H9 (cell line): ENCODE data around the gene ZNF77. TPM values are rescaled to one million over a fixed set of nuclear protein-coding genes. Genes with fewer than 3 reads are reported as not detected.

Source experiments
- DNase-seq: peaks from one replicate; pipeline ENCODE4 v3.0.0-alpha.2; 2017
- H2AFZ ChIP-seq: one replicate; pipeline ENCODE4 v1.6.1; 2013; ENCODE audit warnings: mild to moderate bottlenecking, low read length, control low read depth, moderate library complexity
- H2AK5ac ChIP-seq: 2 replicates; pipeline ENCODE4 v1.6.1; 2013; ENCODE audit warnings: low read length, control low read depth, mixed read lengths; ENCODE audit not compliant: insufficient read length
- H2BK120ac ChIP-seq: one replicate; pipeline ENCODE4 v1.6.1; 2013; ENCODE audit warnings: low read depth, mild to moderate bottlenecking, low read length, control low read depth, inconsistent platforms; ENCODE audit not compliant: poor library complexity, severe bottlenecking
- H2BK12ac ChIP-seq: 2 replicates; pipeline ENCODE4 v1.6.1; 2013; ENCODE audit warnings: low read length, control low read depth, mixed read lengths, low read depth; ENCODE audit not compliant: insufficient read length
- H2BK15ac ChIP-seq: 2 replicates; pipeline ENCODE4 v1.6.1; 2013; ENCODE audit warnings: low read depth, low read length, control low read depth
- H2BK20ac ChIP-seq: one replicate; pipeline ENCODE4 v1.6.1; 2013; ENCODE audit warnings: low read depth, mild to moderate bottlenecking, low read length, control low read depth, inconsistent platforms; ENCODE audit not compliant: poor library complexity, severe bottlenecking
- H2BK5ac ChIP-seq: 2 replicates; pipeline ENCODE4 v1.6.1; 2013; ENCODE audit warnings: low read length, control low read depth, mixed read lengths; ENCODE audit not compliant: insufficient read length
- H3K14ac ChIP-seq: 2 replicates; pipeline ENCODE4 v1.6.1; 2013; ENCODE audit warnings: low read length, control low read depth; ENCODE audit not compliant: insufficient read depth
- H3K18ac ChIP-seq: 2 replicates; pipeline ENCODE4 v1.6.1; 2013; ENCODE audit warnings: low read depth, mild to moderate bottlenecking, mixed read lengths, low read length, control low read depth; ENCODE audit not compliant: insufficient read length
- H3K23ac ChIP-seq: 2 replicates; pipeline ENCODE4 v1.6.1; 2013; ENCODE audit warnings: low read length, control low read depth, mixed read lengths, low read depth; ENCODE audit not compliant: insufficient read length
- H3K23me2 ChIP-seq: 2 replicates; pipeline ENCODE4 v1.6.1; 2013; ENCODE audit warnings: low read depth, mild to moderate bottlenecking, mixed read lengths, low read length, control low read depth; ENCODE audit not compliant: insufficient read length, poor library complexity, severe bottlenecking
- H3K27ac ChIP-seq: 2 replicates; pipeline ENCODE4 v1.5.1; 2013; ENCODE audit warnings: low read length, control low read depth, mixed read lengths, low read depth; ENCODE audit not compliant: insufficient read length
- H3K27me3 ChIP-seq: 2 replicates; pipeline ENCODE4 v1.6.1; 2013; ENCODE audit warnings: low read length, control low read depth, inconsistent platforms; ENCODE audit not compliant: insufficient read depth
- H3K4ac ChIP-seq: 2 replicates; pipeline ENCODE4 v1.6.1; 2013; ENCODE audit warnings: low read depth, mild to moderate bottlenecking, control low read depth, inconsistent platforms, low read length, moderate library complexity
- H3K4me1 ChIP-seq: 2 replicates; pipeline ENCODE4 v1.6.1; 2013; ENCODE audit warnings: low read length, control low read depth, inconsistent platforms; ENCODE audit not compliant: insufficient read depth
- H3K4me2 ChIP-seq: 2 replicates; pipeline ENCODE4 v1.6.1; 2013; ENCODE audit warnings: low read length, control low read depth, mixed read lengths; ENCODE audit not compliant: insufficient read length, insufficient read depth
- H3K56ac ChIP-seq: 2 replicates; pipeline ENCODE4 v1.6.1; 2013; ENCODE audit warnings: low read depth, mild to moderate bottlenecking, mixed read lengths, low read length, control low read depth; ENCODE audit not compliant: insufficient read length
- H3K79me1 ChIP-seq: 2 replicates; pipeline ENCODE4 v1.6.1; 2013; ENCODE audit warnings: low read depth, mild to moderate bottlenecking, moderate library complexity, low read length, control low read depth, inconsistent platforms; ENCODE audit not compliant: insufficient read depth, poor library complexity, severe bottlenecking
- H3K79me2 ChIP-seq: 2 replicates; pipeline ENCODE4 v1.6.1; 2013; ENCODE audit warnings: low read length, control low read depth, inconsistent platforms; ENCODE audit not compliant: insufficient read depth
- H3K9ac ChIP-seq: 2 replicates; pipeline ENCODE4 v1.6.1; 2013; ENCODE audit warnings: low read length, control low read depth, mixed read lengths; ENCODE audit not compliant: insufficient read length; ENCODE audit errors: extremely low read depth
- H3K9me3 ChIP-seq: one replicate; pipeline ENCODE4 v1.6.1; 2013; ENCODE audit warnings: low read depth, low read length, inconsistent platforms; ENCODE audit not compliant: control insufficient read depth
- H3T11ph ChIP-seq: one replicate; pipeline ENCODE4 v1.6.1; 2013; ENCODE audit warnings: mild to moderate bottlenecking, low read length, control low read depth, inconsistent platforms
- H4K20me1 ChIP-seq: one replicate; pipeline ENCODE4 v1.6.1; 2013; ENCODE audit not compliant: control insufficient read depth, insufficient read length, insufficient read depth
- H4K5ac ChIP-seq: 2 replicates; pipeline ENCODE4 v1.6.1; 2013; ENCODE audit warnings: low read depth, mild to moderate bottlenecking, mixed read lengths, low read length, control low read depth; ENCODE audit not compliant: insufficient read length
- H4K8ac ChIP-seq: replicated peaks from 2 replicates; pipeline ENCODE4 v1.6.1; 2013; ENCODE audit warnings: low read length, control low read depth, mixed read lengths, low read depth; ENCODE audit not compliant: insufficient read length
- H4K91ac ChIP-seq: 2 replicates; pipeline ENCODE4 v1.6.1; 2013; ENCODE audit warnings: low read depth, mild to moderate bottlenecking, moderate library complexity, mixed read lengths, low read length, control low read depth; ENCODE audit not compliant: insufficient read length
- H3K27ac Mint-ChIP-seq, 3 experiments: 2 replicates in 2 of 3; 3 replicates in 1 of 3; pipeline ENCODE4 v1.8.0; 2020 to 2021; ENCODE audit warnings: mixed read lengths in 3 of 3, mild to moderate bottlenecking in 1 of 3, moderate library complexity in 1 of 3
- H3K27me3 Mint-ChIP-seq: 2 replicates; pipeline ENCODE4 v1.8.0; 2021; ENCODE audit warnings: low read depth, mild to moderate bottlenecking, moderate library complexity, mixed read lengths
- H3K36me3 Mint-ChIP-seq, 3 experiments: 2 replicates in 2 of 3; 3 replicates in 1 of 3; pipeline ENCODE4 v1.8.0; 2020 to 2021; ENCODE audit warnings: low read depth in 3 of 3, mixed read lengths in 3 of 3; ENCODE audit not compliant: insufficient read depth in 1 of 3
- H3K4me1 Mint-ChIP-seq, 2 experiments: 2 replicates each; pipeline ENCODE4 v1.8.0; 2020; ENCODE audit warnings: mixed read lengths in 2 of 2
- H3K4me3 Mint-ChIP-seq, 2 experiments: 2 replicates in 1 of 2; 3 replicates in 1 of 2; pipeline ENCODE4 v1.8.0; 2020 to 2021; ENCODE audit warnings: mild to moderate bottlenecking in 2 of 2, mixed read lengths in 2 of 2, moderate library complexity in 1 of 2
- H3K9me3 Mint-ChIP-seq, 2 experiments: 2 replicates in 1 of 2; 3 replicates in 1 of 2; pipeline ENCODE4 v1.8.0; 2020; ENCODE audit warnings: mild to moderate bottlenecking in 2 of 2, mixed read lengths in 2 of 2, moderate library complexity in 1 of 2
- CTCF ChIP-seq: fragments of 200-600 bp; sonication (generic); conservative IDR thresholded peaks from 3 replicates; pipeline ENCODE4 v1.8.0; 2021; ENCODE audit warnings: antibody characterized with exemption, mild to moderate bottlenecking
- WGBS: extraction: QIAGEN DNeasy Blood & Tissue Kit; methylation state at CpG from one replicate; pipeline ENCODE4 v1.1.7; 2013; ENCODE audit warnings: missing lambda C conversion rate, low lambda C conversion rate, mixed read lengths; ENCODE audit not compliant: insufficient read length; ENCODE audit errors: extremely low coverage; 5-methylcytosine and 5-hydroxymethylcytosine counted together
- total RNA-seq: library from RNA; stranded (reverse); gene quantifications from 2 replicates; pipeline ENCODE4 v1.2.1, GENCODE V29; 2021

Gene ZNF77
- total RNA-seq, 1 experiment from 2014 or later = 4.6 TPM

GRCh38 chr19:2970201-2970835, 25.5 kb upstream of the ZNF77 start:
- Histone ChIP-seq H3K27ac (no peak overlapping the region), H2AK5ac (no peak overlapping the region), H3K4ac (no peak overlapping the region), H2AFZ (no peak overlapping the region), H3K4me1 (no peaks in the 10 kb centered on the region), H3K79me1 (no peaks in the 10 kb centered on the region), H3K9ac (no peak overlapping the region), H3K56ac (no peak overlapping the region), H3K4me2 (no peak overlapping the region), H2BK12ac (no peak overlapping the region), H4K8ac (no peak overlapping the region), H2BK120ac (no peak overlapping the region), H3T11ph (no peak overlapping the region), H4K20me1 (no peaks in the 10 kb centered on the region), H2BK5ac (no peak overlapping the region), H3K23me2 (no peaks in the 10 kb centered on the region), H4K5ac (no peak overlapping the region), H2BK20ac (no peak overlapping the region), H3K23ac (no peak overlapping the region), H3K9me3 (no peaks in the 10 kb centered on the region), H3K27me3 (no peaks in the 10 kb centered on the region), H3K79me2 (no peaks in the 10 kb centered on the region), H4K91ac (no peak overlapping the region), H3K18ac (no peak overlapping the region), H2BK15ac (no peak overlapping the region), H3K14ac (no peak overlapping the region)
- TF ChIP-seq CTCF = no peak
- no peak overlapping the region for H3K27ac Mint-ChIP-seq
- no CpG with 5 or more reads among the region's 9 CpGs for WGBS
- H3K4me3 Mint-ChIP-seq = no peak overlapping the region
- peaks cover 6 to 8% of the 10 kb centered on the region in 2 experiments for H3K4me1 Mint-ChIP-seq
- H3K36me3 Mint-ChIP-seq = no peaks in the 10 kb centered on the region
- H3K9me3 Mint-ChIP-seq = peaks cover 0 to under 1% of the 10 kb centered on the region in 2 experiments; a peak in 2 of 5 replicates
- DNase-seq = no peak
- H3K27me3 Mint-ChIP-seq = peaks cover 31% of the 10 kb centered on the region
